ENCODE data around the gene IFITM2.
"Not testable (repeated sequence)": the region's sequence is repeated elsewhere in the genome, so short reads cannot be mapped to it uniquely, and the experiment has no call there.

IFITM2 gene

GRCh38 chr11:326842-327580 is 19.4 kb downstream of the IFITM2 start:
- peak; percentile 49 to 66 for DNase-seq

- peak in 1 of 2 donors; percentile 1 for DNase-seq
These were observed 19.9 kb downstream of the IFITM2 start for GRCh38 chr11:327581-327923.

GRCh38 chr11:328012-328411 is 20.4 kb downstream of the IFITM2 start:
- no peak for DNase-seq

GRCh38 chr11:328516-329100 is 21.0 kb downstream of the IFITM2 start:
- DNase-seq = not testable (repeated sequence)

- no peak for DNase-seq
These were observed 22.3 kb downstream of the IFITM2 start for GRCh38 chr11:329886-330253.

GRCh38 chr11:330307-330693 is 22.7 kb downstream of the IFITM2 start:
- DNase-seq = no peak

- DNase-seq = no peak
These were observed 23.2 kb downstream of the IFITM2 start for GRCh38 chr11:330694-331357.

GRCh38 chr11:331358-332060 is 23.9 kb downstream of the IFITM2 start:
- DNase-seq = no peak

- no peak for DNase-seq
These were observed 25.2 kb downstream of the IFITM2 start for GRCh38 chr11:332651-333480.

GRCh38 chr11:333616-334263 is 26.1 kb downstream of the IFITM2 start:
- DNase-seq = not testable (repeated sequence)

- DNase-seq = no peak
These were observed 26.8 kb downstream of the IFITM2 start for GRCh38 chr11:334264-334994.

- DNase-seq = peak; percentile 26 to 29
These were observed 28.4 kb downstream of the IFITM2 start for GRCh38 chr11:335779-336658.

GRCh38 chr11:336659-337198 is 29.1 kb downstream of the IFITM2 start:
- DNase-seq = no peak

- DNase-seq = no peak
These were observed 30.1 kb downstream of the IFITM2 start for GRCh38 chr11:337711-338110.

- no peak for DNase-seq
These were observed 32.3 kb downstream of the IFITM2 start for GRCh38 chr11:339963-340362.

- no peak for DNase-seq
These were observed 33.2 kb downstream of the IFITM2 start for GRCh38 chr11:340539-341512.

GRCh38 chr11:342328-342727 is 34.7 kb downstream of the IFITM2 start:
- no peak for DNase-seq

- DNase-seq = no peak
These were observed 37.4 kb downstream of the IFITM2 start for GRCh38 chr11:344836-345578.
